DMS 273 (cell line): ENCODE results near the gene GJA3.

Experiments used
- DNase-seq: peaks from one replicate; lab custom pipeline; 2025; ENCODE audit not compliant: unreplicated experiment; lab: John Stamatoyannopoulos, UW

Gene GJA3

DNA sequence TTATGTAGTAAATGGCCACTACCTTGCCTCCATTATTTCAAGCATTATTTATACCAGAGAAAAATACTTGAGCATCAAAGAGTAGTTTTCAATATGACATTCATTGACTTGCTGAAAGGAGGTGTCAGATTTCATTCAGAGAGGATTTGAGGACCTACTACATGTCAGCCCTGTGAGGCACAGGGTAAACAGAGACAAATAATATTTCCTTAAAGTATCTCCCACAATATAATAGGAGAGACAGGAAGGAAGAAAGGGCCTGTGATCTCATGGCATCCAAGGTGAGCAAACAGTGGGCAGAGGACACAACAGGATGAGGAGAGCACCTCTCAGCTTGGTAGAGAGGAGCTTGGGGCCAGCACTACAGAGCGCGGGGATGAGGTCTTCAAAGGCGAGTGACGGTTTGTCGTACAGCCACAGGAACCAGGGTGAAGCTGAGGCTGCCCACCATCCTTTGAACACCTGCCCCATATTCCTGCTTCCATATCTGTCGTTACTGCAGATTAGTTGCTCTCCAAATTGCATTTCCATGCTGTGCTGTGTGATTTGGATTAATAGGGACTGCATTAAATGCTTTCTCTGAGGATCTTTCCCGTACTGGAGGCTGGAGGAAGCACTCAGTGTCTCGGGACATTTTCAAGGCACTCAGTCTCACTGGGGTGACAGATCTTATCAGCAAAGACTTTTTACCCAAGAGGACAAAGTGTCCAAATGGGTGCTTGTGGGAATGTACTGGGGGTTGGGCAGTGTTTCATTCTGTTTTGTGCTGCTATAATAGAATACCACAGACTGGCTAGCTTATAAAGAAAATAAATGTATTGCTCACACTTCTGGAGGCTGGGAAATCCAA lies 59.2 kb downstream of the GJA3 start:
- no peak for DNase-seq

DNA sequence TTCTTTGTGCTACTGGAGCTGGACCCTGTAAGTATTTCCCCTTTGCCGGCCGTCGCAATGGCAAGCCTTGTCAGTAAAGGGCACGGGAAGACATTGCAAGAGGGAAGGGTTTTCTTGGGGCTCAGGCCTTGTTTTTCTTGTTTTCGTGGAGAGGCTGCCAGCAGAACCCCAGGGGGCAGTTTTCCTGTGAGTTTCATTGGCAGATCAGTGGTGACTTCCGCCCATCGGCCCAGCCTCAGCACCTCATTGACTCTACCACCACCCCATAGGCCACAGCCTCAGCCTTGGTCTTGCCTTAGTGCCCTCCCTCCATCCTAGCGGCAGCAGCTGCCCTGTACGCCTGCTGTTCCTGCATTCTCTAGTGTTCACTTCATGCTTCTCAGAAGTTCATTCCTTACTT lies 61.5 kb downstream of the GJA3 start:
- no peak for DNase-seq

DNA sequence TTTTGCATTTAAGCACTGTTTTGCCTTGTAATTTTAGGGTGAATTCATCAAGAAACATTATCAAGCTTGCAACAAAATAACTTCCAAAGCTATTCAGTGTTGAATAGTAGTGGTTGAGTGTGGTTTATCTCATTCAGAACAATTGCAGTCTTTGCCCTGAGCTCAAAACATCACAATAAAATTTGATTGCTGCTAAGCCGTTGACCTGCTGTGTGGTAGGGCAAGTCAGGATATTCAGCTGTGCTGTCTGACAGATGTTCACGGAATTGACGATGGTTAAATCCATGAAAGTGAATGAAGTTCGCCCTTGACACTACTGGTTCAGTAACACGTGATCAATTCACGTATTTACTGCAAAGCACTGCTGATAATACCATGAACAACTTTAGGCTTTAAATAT lies 66.9 kb downstream of the GJA3 start:
- no peak for DNase-seq

DNA sequence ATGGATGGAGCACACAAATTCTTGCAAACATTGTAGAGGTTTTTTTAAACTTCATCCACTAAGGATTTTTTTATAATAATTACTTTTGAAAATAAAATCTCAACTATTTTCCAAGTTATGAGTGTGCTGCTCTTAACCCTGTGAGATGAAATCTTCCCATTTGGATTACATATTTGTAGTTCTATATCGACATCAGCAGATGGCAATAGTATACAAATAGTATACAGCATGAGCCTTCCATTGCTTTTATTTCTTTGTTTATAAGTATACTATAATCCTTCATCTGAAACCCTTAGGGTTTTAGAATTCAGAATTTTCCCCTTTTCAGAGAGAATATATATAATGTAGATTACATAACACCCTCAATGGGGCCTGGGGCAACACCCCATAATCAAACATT lies 70.5 kb downstream of the GJA3 start:
- peak; percentile 10 for DNase-seq
